ENCODE results near the gene CACNA2D3.

CACNA2D3 gene

GRCh38 chr3:54776601-54777000 is 654.2 kb downstream of the CACNA2D3 start:
- no peak for DNase-seq

GRCh38 chr3:54777141-54777540 is 654.8 kb downstream of the CACNA2D3 start:
- no peak for DNase-seq

- no peak for DNase-seq
Measured at GRCh38 chr3:54780336-54780735, 658.0 kb downstream of the CACNA2D3 start.

- peak; percentile 60 for DNase-seq
Measured at GRCh38 chr3:54781728-54782127, 659.4 kb downstream of the CACNA2D3 start.

- no peak for DNase-seq
Measured at GRCh38 chr3:54783611-54784010, 661.3 kb downstream of the CACNA2D3 start.

GRCh38 chr3:54784021-54784420 is 661.7 kb downstream of the CACNA2D3 start:
- DNase-seq = no peak

- no peak for DNase-seq
Measured at GRCh38 chr3:54785976-54786375, 663.6 kb downstream of the CACNA2D3 start.

- DNase-seq = no peak
Measured at GRCh38 chr3:54790051-54790450, 667.7 kb downstream of the CACNA2D3 start.

- DNase-seq = peak; percentile 4
Measured at GRCh38 chr3:54791501-54792156, 669.3 kb downstream of the CACNA2D3 start.

- DNase-seq = no peak
Measured at GRCh38 chr3:54792584-54792983, 670.2 kb downstream of the CACNA2D3 start.

GRCh38 chr3:54793171-54793570 is 670.8 kb downstream of the CACNA2D3 start:
- no peak for DNase-seq

- DNase-seq = no peak
Measured at GRCh38 chr3:54797111-54797510, 674.8 kb downstream of the CACNA2D3 start.

GRCh38 chr3:54800478-54800877 is 678.1 kb downstream of the CACNA2D3 start:
- no peak for DNase-seq

- DNase-seq = no peak
Measured at GRCh38 chr3:54801977-54802376, 679.6 kb downstream of the CACNA2D3 start.

- DNase-seq = no peak
Measured at GRCh38 chr3:54810401-54810800, 688.0 kb downstream of the CACNA2D3 start.

GRCh38 chr3:54814224-54814623 is 691.9 kb downstream of the CACNA2D3 start:
- no peak for DNase-seq

GRCh38 chr3:54817628-54818027 is 695.3 kb downstream of the CACNA2D3 start:
- DNase-seq = peak; percentile 2

- no peak for DNase-seq
Measured at GRCh38 chr3:54818486-54818885, 696.1 kb downstream of the CACNA2D3 start.

- no peak for DNase-seq
Measured at GRCh38 chr3:54818942-54819341, 696.6 kb downstream of the CACNA2D3 start.

GRCh38 chr3:54819946-54820345 is 697.6 kb downstream of the CACNA2D3 start:
- DNase-seq = no peak

- DNase-seq = peak; percentile 45
Measured at GRCh38 chr3:54822206-54822605, 699.9 kb downstream of the CACNA2D3 start.

- DNase-seq = no peak
Measured at GRCh38 chr3:54826251-54826691, 703.9 kb downstream of the CACNA2D3 start.

GRCh38 chr3:54827056-54827687 is 704.8 kb downstream of the CACNA2D3 start:
- DNase-seq = no peak

GRCh38 chr3:54827776-54828175 is 705.4 kb downstream of the CACNA2D3 start:
- DNase-seq = no peak

- DNase-seq = peak; percentile 4
Measured at GRCh38 chr3:54830658-54831057, 708.3 kb downstream of the CACNA2D3 start.
